ENCODE results near the gene KIF26B. TPM values are rescaled to one million over a fixed set of nuclear protein-coding genes. Genes with fewer than 3 reads are reported as not detected.
"Not testable (repeated sequence)": the region's sequence is repeated elsewhere in the genome, so short reads cannot be mapped to it uniquely, and the experiment has no call there.

The KIF26B gene
- total RNA-seq, 1 experiment from 2014 or later = 0.04 TPM

GRCh38 chr1:245336149-245336983 is 181.6 kb downstream of the KIF26B start:
- ChIA-PET POLR2A (ENCODE audit: unreplicated experiment) (no interaction called here), CTCF (no interaction called here)
- H3K9me3 ChIP-seq (ENCODE audit: low read length) = no peaks in the 10 kb centered on the region
- no peaks in the 10 kb centered on the region for H3K4me1 ChIP-seq (ENCODE audit: insufficient read depth, low read length)
- H3K4me3 ChIP-seq (ENCODE audit: low read length) = no peak overlapping the region
- intact Hi-C loops (cut with micrococcal nuclease) = no loop called here
- H4K20me1 ChIP-seq (ENCODE audit: low read length) = no peaks in the 10 kb centered on the region
- H3K9me2 ChIP-seq (replicated peaks; ENCODE audit: low read length) = no peaks in the 10 kb centered on the region
- BruUV-seq (replicated peaks) = no TSS peak
- no peak overlapping the region for H3K4me2 ChIP-seq (ENCODE audit: low read length)
- no peak for ATAC-seq
- H3K27me3 ChIP-seq (ENCODE audit: low read length) = peaks cover 42% of the 10 kb centered on the region
- no peaks in the 10 kb centered on the region for H3K79me2 ChIP-seq (ENCODE audit: low read length)
- no peak overlapping the region for H3K27ac ChIP-seq (ENCODE audit: low read length)
- no peak overlapping the region for H3K9ac ChIP-seq (ENCODE audit: low read length)
- TF ChIP-seq EZH2 (IDR thresholded peaks at IDR 0.05; ENCODE audit: low read length, unreplicated experiment) = no peak
- no peak for TF ChIP-seq EZH2phosphoT487 (IDR thresholded peaks at IDR 0.05; ENCODE audit: borderline replicate concordance, low read length)
- TF ChIP-seq CTCF (conservative IDR thresholded peaks at IDR 0.05; ENCODE audit: low read depth, low read length) = no peak
- H2AFZ ChIP-seq (ENCODE audit: low read length) = no peak overlapping the region
- no peaks in the 10 kb centered on the region for H3F3A ChIP-seq (ENCODE audit: low read length, unreplicated experiment)
- H3K36me3 ChIP-seq (ENCODE audit: low read depth, low read length) = no peaks in the 10 kb centered on the region
- no peak for DNase-seq

DNA sequence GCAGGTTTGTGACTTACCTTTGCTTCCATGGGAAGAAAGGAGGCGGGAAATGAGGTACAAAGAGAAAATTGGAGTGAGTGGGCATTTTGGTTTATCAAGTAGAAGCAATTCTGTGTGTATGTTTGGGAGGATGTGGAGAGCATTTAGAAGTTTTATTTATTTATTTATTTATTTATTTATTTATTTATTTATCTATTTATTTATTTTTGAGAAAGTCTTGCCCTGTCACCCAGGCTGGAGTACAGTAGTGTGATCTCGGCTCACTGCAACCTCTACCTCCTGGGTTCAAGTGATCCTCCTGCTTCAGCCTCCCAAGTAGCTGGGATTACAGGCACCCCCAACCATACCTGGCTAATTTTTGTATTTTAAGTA is 182.2 kb downstream of the KIF26B start:
- H3K4me2 ChIP-seq (ENCODE audit: low read length); H3K9me2 ChIP-seq (replicated peaks; ENCODE audit: low read length); POLR2A ChIA-PET (ENCODE audit: unreplicated experiment); H3K9me3 ChIP-seq (ENCODE audit: low read length); H4K20me1 ChIP-seq (ENCODE audit: low read length); ATAC-seq; H3K27ac ChIP-seq (ENCODE audit: low read length); H3F3A ChIP-seq (ENCODE audit: low read length, unreplicated experiment); BruUV-seq (replicated peaks); DNase-seq; H3K79me2 ChIP-seq (ENCODE audit: low read length); H3K9ac ChIP-seq (ENCODE audit: low read length); H3K4me3 ChIP-seq (ENCODE audit: low read length); intact Hi-C loops (cut with micrococcal nuclease); H3K36me3 ChIP-seq (ENCODE audit: low read depth, low read length); CTCF ChIA-PET; H3K4me1 ChIP-seq (ENCODE audit: insufficient read depth, low read length); H2AFZ ChIP-seq (ENCODE audit: low read length): not testable (repeated sequence)
- peaks cover 47% of the 10 kb centered on the region for H3K27me3 ChIP-seq (ENCODE audit: low read length)

- ChIA-PET POLR2A (ENCODE audit: unreplicated experiment) (no interaction called here), CTCF (no interaction called here)
Measured at GRCh38 chr1:245337829-245338484, 183.2 kb downstream of the KIF26B start.

More at GRCh38 chr1:245337829-245338484, 183.2 kb downstream of the KIF26B start:
- no peak overlapping the region for H3K9ac ChIP-seq (ENCODE audit: low read length)
- H4K20me1 ChIP-seq (ENCODE audit: low read length) = no peaks in the 10 kb centered on the region
- no peak overlapping the region for H3K27ac ChIP-seq (ENCODE audit: low read length)
- intact Hi-C loops (cut with micrococcal nuclease) = no loop called here
- H3K9me2 ChIP-seq (replicated peaks; ENCODE audit: low read length) = no peaks in the 10 kb centered on the region
- H3K4me2 ChIP-seq (ENCODE audit: low read length) = no peak overlapping the region
- H3K27me3 ChIP-seq (ENCODE audit: low read length) = peaks cover 43% of the 10 kb centered on the region
- no peak for ATAC-seq
- no TSS peak for BruUV-seq (replicated peaks)
- no peaks in the 10 kb centered on the region for H3K9me3 ChIP-seq (ENCODE audit: low read length)
- H3K36me3 ChIP-seq (ENCODE audit: low read depth, low read length) = no peaks in the 10 kb centered on the region
- TF ChIP-seq EZH2 (IDR thresholded peaks at IDR 0.05; ENCODE audit: low read length, unreplicated experiment) = no peak
- TF ChIP-seq EZH2phosphoT487 (IDR thresholded peaks at IDR 0.05; ENCODE audit: borderline replicate concordance, low read length) = no peak
- no peak for TF ChIP-seq CTCF (conservative IDR thresholded peaks at IDR 0.05; ENCODE audit: low read depth, low read length)
- H3K79me2 ChIP-seq (ENCODE audit: low read length) = no peaks in the 10 kb centered on the region
- DNase-seq = no peak
- no peak overlapping the region for H2AFZ ChIP-seq (ENCODE audit: low read length)
- H3K4me3 ChIP-seq (ENCODE audit: low read length) = no peak overlapping the region
- H3F3A ChIP-seq (ENCODE audit: low read length, unreplicated experiment) = no peaks in the 10 kb centered on the region
- no peaks in the 10 kb centered on the region for H3K4me1 ChIP-seq (ENCODE audit: insufficient read depth, low read length)
